Measurements from ENCODE around the gene FOXE3.

DNA sequence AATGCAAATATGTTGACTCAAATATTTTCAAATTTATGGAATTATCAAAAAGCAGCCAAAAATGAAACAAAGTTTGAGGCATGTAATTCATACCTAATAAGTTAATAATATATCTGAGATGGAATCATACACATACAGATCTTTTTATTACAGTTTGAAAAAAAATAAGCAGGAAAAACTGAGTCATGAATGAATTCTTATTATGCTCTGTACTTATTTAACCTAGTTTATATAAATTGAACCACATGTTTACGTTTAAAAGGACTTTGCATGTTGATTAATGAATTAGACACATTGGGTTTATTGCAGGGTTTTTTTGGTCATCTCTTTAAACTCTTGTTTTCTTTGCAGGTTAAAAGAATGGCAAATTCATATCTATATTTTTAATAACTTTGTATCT lies 41.6 kb upstream of the FOXE3 start:
- no peak for TF ChIP-seq SP1 (IDR thresholded peaks at IDR 0.05)
- TF ChIP-seq NFRKB (IDR thresholded peaks at IDR 0.05): no peak
- TF ChIP-seq L3MBTL2 (conservative IDR thresholded peaks at IDR 0.05): no peak
- no peak for TF ChIP-seq BHLHE40 (IDR thresholded peaks at IDR 0.05; ENCODE audit: borderline replicate concordance)
